Measurements from ENCODE around the gene ZNF556.
"Not testable (repeated sequence)": the region's sequence is repeated elsewhere in the genome, so short reads cannot be mapped to it uniquely, and the experiment has no call there.

The ZNF556 gene

DNA sequence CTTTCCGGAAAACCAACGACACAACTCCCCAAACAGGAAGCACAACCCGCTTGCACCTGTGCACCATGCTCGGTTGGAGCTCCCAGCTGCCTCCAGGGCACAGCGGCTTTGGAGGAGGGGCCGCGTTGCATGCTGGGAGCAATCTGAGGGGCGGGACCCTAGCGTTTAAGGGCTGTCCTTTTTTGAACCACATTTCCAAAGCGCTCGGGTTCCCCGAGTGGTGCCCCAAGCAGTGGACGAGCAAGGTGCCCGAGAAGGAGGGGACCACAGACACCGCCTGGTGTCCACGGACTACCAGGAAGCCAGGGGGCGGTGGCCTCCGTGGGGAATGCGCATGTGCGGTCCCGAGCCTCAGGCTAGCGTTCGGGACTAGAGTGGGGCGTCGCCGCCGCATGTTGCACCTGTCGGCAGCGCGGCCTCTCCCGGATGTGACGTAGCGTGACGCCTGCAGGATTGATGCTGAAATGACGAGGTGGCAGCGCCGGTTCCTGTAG lies 21.6 kb downstream of the ZNF556 start:
- H3K4me3 ChIP-seq (ENCODE audit: low read depth, low read length) = peak overlapping the region; percentile 23

DNA sequence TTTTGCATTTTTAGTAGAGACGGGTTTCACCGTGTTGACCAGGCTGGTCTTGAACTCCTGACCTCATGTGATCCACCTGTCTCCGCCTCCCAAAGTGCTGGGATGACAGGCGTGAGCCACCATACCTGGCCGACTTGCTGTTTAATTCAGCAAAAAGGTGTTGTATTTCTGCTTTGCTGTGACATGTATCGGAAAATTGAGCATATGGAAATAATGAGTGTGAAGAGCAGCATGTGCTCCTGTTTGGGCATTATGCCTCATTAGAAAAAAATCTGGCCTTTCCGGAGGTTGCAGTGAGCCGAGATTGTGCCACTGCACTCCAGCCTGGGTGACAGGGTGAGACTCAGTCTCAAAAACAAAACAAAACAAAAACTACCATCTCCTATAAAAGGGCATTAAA lies 23.4 kb downstream of the ZNF556 start:
- not testable (repeated sequence) for H3K4me3 ChIP-seq (ENCODE audit: low read depth, low read length)

More for the DNA sequence above, 21.6 kb downstream of the ZNF556 start:
- TF ChIP-seq, protein P1, sequence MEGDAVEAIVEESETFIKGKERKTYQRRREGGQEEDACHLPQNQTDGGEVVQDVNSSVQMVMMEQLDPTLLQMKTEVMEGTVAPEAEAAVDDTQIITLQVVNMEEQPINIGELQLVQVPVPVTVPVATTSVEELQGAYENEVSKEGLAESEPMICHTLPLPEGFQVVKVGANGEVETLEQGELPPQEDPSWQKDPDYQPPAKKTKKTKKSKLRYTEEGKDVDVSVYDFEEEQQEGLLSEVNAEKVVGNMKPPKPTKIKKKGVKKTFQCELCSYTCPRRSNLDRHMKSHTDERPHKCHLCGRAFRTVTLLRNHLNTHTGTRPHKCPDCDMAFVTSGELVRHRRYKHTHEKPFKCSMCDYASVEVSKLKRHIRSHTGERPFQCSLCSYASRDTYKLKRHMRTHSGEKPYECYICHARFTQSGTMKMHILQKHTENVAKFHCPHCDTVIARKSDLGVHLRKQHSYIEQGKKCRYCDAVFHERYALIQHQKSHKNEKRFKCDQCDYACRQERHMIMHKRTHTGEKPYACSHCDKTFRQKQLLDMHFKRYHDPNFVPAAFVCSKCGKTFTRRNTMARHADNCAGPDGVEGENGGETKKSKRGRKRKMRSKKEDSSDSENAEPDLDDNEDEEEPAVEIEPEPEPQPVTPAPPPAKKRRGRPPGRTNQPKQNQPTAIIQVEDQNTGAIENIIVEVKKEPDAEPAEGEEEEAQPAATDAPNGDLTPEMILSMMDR (IDR thresholded peaks at IDR 0.05; ENCODE audit: borderline replicate concordance, insufficient read depth, low read depth, low read length) = no peak

DNA sequence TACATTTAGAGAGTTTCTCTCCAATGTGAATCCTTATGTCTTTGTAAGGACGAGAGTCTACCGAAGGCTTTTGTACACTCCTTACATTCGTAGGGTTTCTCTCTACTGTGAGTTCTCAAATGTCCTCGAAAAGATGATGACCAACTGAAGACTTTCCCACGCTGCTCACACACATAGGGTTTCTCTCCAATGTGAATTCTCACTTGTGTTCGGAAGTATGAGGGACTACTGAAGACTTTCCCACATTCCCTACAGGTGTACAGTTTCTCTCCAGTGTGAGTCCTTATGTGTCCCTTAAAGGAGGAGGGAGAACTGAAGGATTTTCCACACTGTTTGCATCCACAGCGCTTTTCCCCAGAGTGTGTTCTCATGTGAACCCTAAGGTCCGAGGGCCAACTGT lies 29.6 kb downstream of the ZNF556 start:
- H3K4me3 ChIP-seq (ENCODE audit: low read depth, low read length) = no peak overlapping the region
- TF ChIP-seq, protein P1 (IDR thresholded peaks at IDR 0.05; ENCODE audit: borderline replicate concordance, insufficient read depth, low read depth, low read length) = no peak

DNA sequence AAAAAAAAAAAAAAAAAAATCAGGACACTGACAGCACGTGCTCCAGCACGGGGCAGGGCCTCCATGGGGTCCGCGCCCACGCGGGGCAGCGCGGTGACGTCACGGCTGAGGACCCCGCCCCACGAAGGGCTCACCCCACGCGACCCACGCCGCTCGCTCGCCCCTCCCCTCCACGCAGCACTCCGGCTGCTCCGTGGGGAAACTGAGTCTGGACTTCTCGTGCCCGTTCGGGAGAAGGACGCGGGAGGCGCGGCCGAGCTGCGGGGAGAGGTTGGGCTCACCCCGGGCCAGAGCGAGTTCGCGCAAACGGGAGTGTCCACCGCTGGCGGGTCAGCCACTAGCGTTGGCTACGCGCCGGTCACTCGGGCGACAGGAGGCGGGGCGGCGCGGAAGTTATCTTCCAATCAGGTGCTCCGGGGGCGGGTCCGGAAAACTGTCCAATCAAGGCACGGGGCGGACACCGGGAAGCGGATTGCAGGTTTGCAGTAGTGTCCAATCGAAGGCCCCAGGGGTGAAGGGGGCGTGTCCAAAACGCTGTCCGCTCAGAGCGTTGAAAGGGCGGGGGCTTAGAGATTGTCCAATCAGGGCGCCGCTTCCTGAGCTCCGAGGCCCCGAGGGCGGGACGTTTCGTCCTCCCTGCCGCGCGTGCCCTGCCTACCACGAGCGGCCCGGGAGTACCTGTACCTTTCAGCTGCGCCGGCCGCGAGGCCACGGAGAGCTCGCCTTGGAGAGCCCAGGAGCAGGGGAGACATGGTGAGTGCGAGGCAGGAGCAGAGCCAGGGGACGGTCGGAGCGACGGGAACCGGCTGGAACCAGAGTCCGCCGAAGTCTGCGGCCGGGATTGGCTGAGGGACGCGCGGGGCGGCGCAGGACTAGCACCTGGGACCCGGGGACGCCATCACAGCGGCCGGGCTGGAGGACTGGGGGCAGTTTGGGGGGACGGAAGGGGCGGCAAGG lies 33.4 kb downstream of the ZNF556 start, which contains the start of gene ZNF57:
TSS of gene ZNF57 (plus strand) at position 633 of the 957 bp plus-strand sequence. CDS start at position 751, 118 bp downstream.
- H3K4me3 ChIP-seq (ENCODE audit: low read depth, low read length) = peak within 1 kb of the TSS; percentile 64
- TF ChIP-seq, protein P1 (IDR thresholded peaks at IDR 0.05; ENCODE audit: borderline replicate concordance, insufficient read depth, low read depth, low read length) = no peak

DNA sequence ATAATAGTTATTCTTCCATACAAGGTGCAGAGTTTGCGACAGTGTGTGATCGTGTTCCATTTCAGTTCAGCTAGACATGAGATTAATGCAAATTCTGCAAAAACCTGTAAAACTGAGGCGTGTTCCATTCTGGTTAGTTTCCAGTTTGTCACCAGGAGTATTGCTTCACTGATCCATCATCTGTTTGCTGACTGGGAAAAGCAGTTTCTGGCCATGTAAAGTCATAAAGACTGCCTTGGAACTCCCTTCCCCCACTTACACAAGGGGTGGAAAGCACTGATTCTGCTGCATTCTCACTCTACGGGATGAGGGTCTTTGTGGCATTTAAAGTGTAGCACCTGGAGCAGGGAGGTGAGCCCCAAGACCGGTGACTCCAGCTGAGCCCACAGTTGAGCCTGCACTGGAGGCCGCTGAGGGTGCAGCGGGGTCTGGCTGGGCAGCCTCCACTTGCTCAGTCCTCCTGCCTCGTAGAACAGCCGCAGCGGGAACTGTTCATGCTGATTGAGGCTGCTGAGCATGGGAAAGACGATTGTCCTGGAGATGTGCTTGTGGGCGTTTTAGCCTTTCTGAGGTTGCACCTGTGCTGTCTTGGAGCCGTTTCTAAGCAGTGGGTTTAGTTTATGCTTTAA lies 35.6 kb downstream of the ZNF556 start:
- TF ChIP-seq, protein P1 (IDR thresholded peaks at IDR 0.05; ENCODE audit: borderline replicate concordance, insufficient read depth, low read depth, low read length) = no peak

DNA sequence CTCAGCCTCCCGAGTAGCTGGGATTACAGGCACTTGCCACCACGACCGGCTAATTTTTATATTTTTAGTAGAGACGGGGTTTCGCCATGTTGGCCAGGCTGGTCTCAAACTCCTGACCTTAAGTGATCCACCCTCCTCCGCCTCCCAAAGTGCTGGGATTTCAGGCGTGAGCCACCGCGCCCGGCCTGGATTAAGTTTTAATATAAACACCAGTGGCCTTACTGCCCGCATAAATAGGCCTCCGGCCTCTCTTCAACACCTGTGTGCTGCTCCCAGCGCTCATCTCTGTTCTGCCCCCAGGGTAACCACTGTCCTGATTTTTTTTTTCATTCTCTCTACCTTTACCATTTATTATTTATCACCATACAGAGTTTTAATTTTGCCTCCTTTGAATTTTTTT lies 36.2 kb downstream of the ZNF556 start:
- not testable (repeated sequence) for H3K4me3 ChIP-seq (ENCODE audit: low read depth, low read length)

More for the DNA sequence above, 35.6 kb downstream of the ZNF556 start:
- H3K4me3 ChIP-seq (ENCODE audit: low read depth, low read length) = no peak overlapping the region

DNA sequence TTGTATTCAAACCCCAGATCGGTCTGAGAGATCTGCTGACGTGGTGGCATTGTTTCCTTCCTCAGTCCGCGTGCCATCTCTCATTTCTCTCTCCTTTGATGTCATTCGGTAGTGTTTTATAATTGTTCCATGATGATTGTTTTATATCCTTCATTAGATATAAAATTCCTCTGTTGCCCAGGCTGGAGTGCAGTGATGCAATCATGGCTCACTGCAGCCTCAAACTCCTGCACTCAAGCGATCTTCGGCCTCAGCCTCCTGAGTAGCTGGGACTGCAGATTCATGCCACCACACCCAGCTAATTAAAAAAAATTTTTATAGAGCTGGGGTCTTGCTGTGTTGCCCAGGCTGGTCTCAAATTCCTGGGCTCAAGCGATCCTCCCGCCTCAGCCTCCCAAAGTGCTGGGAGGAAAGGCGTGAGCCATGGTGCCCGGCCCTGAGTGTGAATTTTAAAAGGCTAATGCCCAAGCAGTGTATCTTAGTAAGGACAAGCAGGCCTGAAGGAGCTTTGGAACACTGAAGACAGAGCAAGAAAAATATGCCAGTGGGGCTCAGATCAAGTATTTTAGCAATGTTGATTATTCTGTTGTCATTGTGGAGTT lies 38.9 kb downstream of the ZNF556 start:
- TF ChIP-seq, protein P1 (IDR thresholded peaks at IDR 0.05; ENCODE audit: borderline replicate concordance, insufficient read depth, low read depth, low read length) = no peak
- no peak overlapping the region for H3K4me3 ChIP-seq (ENCODE audit: low read depth, low read length)

Measured in GM12875 (cell line).